Measurements from ENCODE around the gene KLHL1.

KLHL1 gene

GRCh38 chr13:69820180-69820579 is 288.1 kb downstream of the KLHL1 start:
- Histone ChIP-seq H3K9me3 (ENCODE audit: control insufficient read depth, low read length) (no peaks in the 10 kb centered on the region), H3K4me3 (ENCODE audit: insufficient read depth, low read depth, low read length, poor library complexity, severe bottlenecking) (no peak overlapping the region), H3K36me3 (ENCODE audit: control insufficient read depth, insufficient read depth, low read length) (no peaks in the 10 kb centered on the region), H3K4me1 (ENCODE audit: control insufficient read depth, insufficient read depth, low read length, poor library complexity, severe bottlenecking) (no peaks in the 10 kb centered on the region), H3K27me3 (replicated peaks; ENCODE audit: control insufficient read depth, insufficient read depth, low read length, poor library complexity, severe bottlenecking) (no peaks in the 10 kb centered on the region), H3K27ac (ENCODE audit: insufficient read depth, low read length, poor library complexity, severe bottlenecking) (no peak overlapping the region)
- no peak for DNase-seq

GRCh38 chr13:69817333-69817869 is 290.9 kb downstream of the KLHL1 start:
- no peak for DNase-seq
- H3K4me1 ChIP-seq (ENCODE audit: control insufficient read depth, insufficient read depth, low read length, poor library complexity, severe bottlenecking): no peaks in the 10 kb centered on the region
- H3K4me3 ChIP-seq (ENCODE audit: insufficient read depth, low read depth, low read length, poor library complexity, severe bottlenecking): no peak overlapping the region
- no peaks in the 10 kb centered on the region for H3K9me3 ChIP-seq (ENCODE audit: control insufficient read depth, low read length)
- no peak overlapping the region for H3K27ac ChIP-seq (ENCODE audit: insufficient read depth, low read length, poor library complexity, severe bottlenecking)
- H3K36me3 ChIP-seq (ENCODE audit: control insufficient read depth, insufficient read depth, low read length): no peaks in the 10 kb centered on the region
- H3K27me3 ChIP-seq (replicated peaks; ENCODE audit: control insufficient read depth, insufficient read depth, low read length, poor library complexity, severe bottlenecking): no peaks in the 10 kb centered on the region

- Histone ChIP-seq H3K27me3 (replicated peaks; ENCODE audit: control insufficient read depth, insufficient read depth, low read length, poor library complexity, severe bottlenecking) (no peaks in the 10 kb centered on the region), H3K36me3 (ENCODE audit: control insufficient read depth, insufficient read depth, low read length) (no peaks in the 10 kb centered on the region), H3K9me3 (ENCODE audit: control insufficient read depth, low read length) (no peaks in the 10 kb centered on the region), H3K4me1 (ENCODE audit: control insufficient read depth, insufficient read depth, low read length, poor library complexity, severe bottlenecking) (no peaks in the 10 kb centered on the region), H3K27ac (ENCODE audit: insufficient read depth, low read length, poor library complexity, severe bottlenecking) (no peak overlapping the region), H3K4me3 (ENCODE audit: insufficient read depth, low read depth, low read length, poor library complexity, severe bottlenecking) (no peak overlapping the region)
- no peak for DNase-seq
These were observed 299.1 kb downstream of the KLHL1 start for GRCh38 chr13:69809152-69809551.

DNA sequence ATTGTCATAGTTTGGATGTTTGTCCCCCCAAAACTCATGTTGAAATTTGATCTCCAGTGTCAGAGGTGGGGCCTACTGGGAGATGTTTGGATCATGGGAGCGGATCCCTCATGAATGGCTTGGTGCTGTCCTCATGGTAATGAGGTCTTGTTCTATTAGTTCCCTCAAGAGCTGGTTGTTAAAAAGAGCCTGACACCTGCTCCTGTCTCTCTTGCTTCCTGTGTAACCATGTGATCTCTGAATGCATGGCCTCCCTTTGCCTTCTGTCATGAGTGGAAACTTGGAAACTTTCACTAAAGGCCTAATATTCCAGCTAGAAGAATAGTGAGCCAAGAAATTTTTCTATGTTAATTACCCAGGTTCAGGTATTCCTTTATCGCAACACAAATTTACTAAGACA is 312.0 kb downstream of the KLHL1 start:
- Histone ChIP-seq H3K9me3 (ENCODE audit: control insufficient read depth, low read length) (no peaks in the 10 kb centered on the region), H3K36me3 (ENCODE audit: control insufficient read depth, insufficient read depth, low read length) (no peaks in the 10 kb centered on the region), H3K4me1 (ENCODE audit: control insufficient read depth, insufficient read depth, low read length, poor library complexity, severe bottlenecking) (no peaks in the 10 kb centered on the region), H3K27ac (ENCODE audit: insufficient read depth, low read length, poor library complexity, severe bottlenecking) (no peak overlapping the region), H3K4me3 (ENCODE audit: insufficient read depth, low read depth, low read length, poor library complexity, severe bottlenecking) (no peak overlapping the region), H3K27me3 (replicated peaks; ENCODE audit: control insufficient read depth, insufficient read depth, low read length, poor library complexity, severe bottlenecking) (no peaks in the 10 kb centered on the region)
- no peak for DNase-seq

DNA sequence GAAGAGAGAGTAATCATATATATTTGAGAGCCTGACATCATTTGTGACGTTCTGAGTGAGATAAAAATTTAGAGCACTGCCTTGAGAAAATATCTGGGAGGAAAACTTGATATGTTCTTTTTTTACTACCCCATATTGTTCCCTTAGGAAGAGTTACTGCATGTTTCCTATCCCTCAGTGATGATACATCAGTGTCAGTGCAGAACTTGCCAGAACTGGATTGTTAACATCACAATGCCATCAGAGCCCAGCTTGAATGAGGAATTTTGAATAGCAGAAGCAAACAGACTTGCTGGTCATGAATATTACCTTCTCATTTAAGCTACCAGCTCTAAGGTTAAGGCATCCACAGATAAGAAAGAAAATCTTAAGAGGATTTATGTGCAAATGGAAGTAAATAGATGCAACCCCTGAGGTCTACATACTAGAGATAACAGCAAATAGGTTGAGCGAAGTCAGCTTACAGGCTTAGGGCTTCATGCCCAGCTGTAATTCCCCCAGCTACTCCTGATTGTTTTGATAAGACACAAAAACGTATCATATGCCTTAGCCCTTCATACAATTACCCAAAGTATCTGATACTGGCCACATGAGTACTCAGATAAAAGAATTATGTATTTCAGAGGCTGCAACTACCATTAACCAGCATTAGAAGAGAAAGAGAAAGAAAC is 314.3 kb downstream of the KLHL1 start:
- H3K36me3 ChIP-seq (ENCODE audit: control insufficient read depth, insufficient read depth, low read length): no peaks in the 10 kb centered on the region
- no peaks in the 10 kb centered on the region for H3K27me3 ChIP-seq (replicated peaks; ENCODE audit: control insufficient read depth, insufficient read depth, low read length, poor library complexity, severe bottlenecking)
- H3K4me1 ChIP-seq (ENCODE audit: control insufficient read depth, insufficient read depth, low read length, poor library complexity, severe bottlenecking): no peaks in the 10 kb centered on the region
- no peaks in the 10 kb centered on the region for H3K9me3 ChIP-seq (ENCODE audit: control insufficient read depth, low read length)
- no peak for DNase-seq
- no peak overlapping the region for H3K27ac ChIP-seq (ENCODE audit: insufficient read depth, low read length, poor library complexity, severe bottlenecking)
- H3K4me3 ChIP-seq (ENCODE audit: insufficient read depth, low read depth, low read length, poor library complexity, severe bottlenecking): no peak overlapping the region

DNA sequence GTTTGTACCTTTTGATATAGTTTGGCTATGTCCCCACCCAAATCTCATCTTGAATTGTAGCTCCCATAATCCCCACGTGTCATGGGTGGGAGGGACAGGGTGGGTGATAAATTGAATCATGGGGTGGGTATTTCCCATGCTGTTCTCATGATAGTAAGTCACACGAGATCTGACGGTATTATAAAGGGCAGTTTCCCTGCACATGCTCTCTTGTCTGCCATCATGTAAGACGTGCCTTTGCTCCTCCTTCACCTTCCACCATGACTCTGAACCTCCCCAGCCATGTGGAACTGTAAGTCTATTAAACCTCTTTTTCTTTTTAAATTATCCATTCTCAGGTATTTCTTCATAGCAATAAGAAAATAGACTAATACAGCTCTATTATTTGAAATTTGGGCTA is 331.3 kb downstream of the KLHL1 start:
- Histone ChIP-seq H3K27me3 (replicated peaks; ENCODE audit: control insufficient read depth, insufficient read depth, low read length, poor library complexity, severe bottlenecking) (no peaks in the 10 kb centered on the region), H3K4me1 (ENCODE audit: control insufficient read depth, insufficient read depth, low read length, poor library complexity, severe bottlenecking) (no peaks in the 10 kb centered on the region), H3K4me3 (ENCODE audit: insufficient read depth, low read depth, low read length, poor library complexity, severe bottlenecking) (no peak overlapping the region), H3K9me3 (ENCODE audit: control insufficient read depth, low read length) (no peaks in the 10 kb centered on the region), H3K27ac (ENCODE audit: insufficient read depth, low read length, poor library complexity, severe bottlenecking) (no peak overlapping the region), H3K36me3 (ENCODE audit: control insufficient read depth, insufficient read depth, low read length) (no peaks in the 10 kb centered on the region)
- no peak for DNase-seq

DNA sequence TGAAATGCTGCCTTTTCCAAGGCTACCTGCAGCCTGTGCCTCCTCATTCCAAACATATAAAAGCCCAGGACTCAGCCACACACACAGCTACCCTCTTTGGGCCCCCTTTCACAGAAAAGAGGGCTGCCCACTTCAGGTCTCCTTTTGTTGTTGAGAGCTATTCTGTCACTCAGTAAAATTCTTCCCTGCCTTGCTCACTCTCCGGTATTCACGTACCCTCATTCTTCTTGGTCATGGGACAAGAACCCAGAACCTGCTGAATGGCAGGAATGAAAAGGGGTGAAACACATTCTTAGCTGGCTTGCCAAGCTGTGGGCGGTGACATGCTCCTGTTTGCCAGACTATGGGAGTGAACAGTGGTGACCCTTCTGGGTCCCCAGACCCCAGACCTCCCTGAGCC is 338.6 kb downstream of the KLHL1 start:
- Histone ChIP-seq H3K4me1 (ENCODE audit: control insufficient read depth, insufficient read depth, low read length, poor library complexity, severe bottlenecking) (no peaks in the 10 kb centered on the region), H3K27me3 (replicated peaks; ENCODE audit: control insufficient read depth, insufficient read depth, low read length, poor library complexity, severe bottlenecking) (no peaks in the 10 kb centered on the region), H3K9me3 (ENCODE audit: control insufficient read depth, low read length) (no peaks in the 10 kb centered on the region)

GRCh38 chr13:69761581-69761980 is 346.7 kb downstream of the KLHL1 start:
- DNase-seq: no peak
- Histone ChIP-seq H3K27me3 (replicated peaks; ENCODE audit: control insufficient read depth, insufficient read depth, low read length, poor library complexity, severe bottlenecking) (no peaks in the 10 kb centered on the region), H3K4me1 (ENCODE audit: control insufficient read depth, insufficient read depth, low read length, poor library complexity, severe bottlenecking) (no peaks in the 10 kb centered on the region)

More for the DNA sequence above, 338.6 kb downstream of the KLHL1 start:
- no peaks in the 10 kb centered on the region for H3K36me3 ChIP-seq (ENCODE audit: control insufficient read depth, insufficient read depth, low read length)
- H3K27ac ChIP-seq (ENCODE audit: insufficient read depth, low read length, poor library complexity, severe bottlenecking): no peak overlapping the region
- DNase-seq: no peak
- H3K4me3 ChIP-seq (ENCODE audit: insufficient read depth, low read depth, low read length, poor library complexity, severe bottlenecking): no peak overlapping the region

DNA sequence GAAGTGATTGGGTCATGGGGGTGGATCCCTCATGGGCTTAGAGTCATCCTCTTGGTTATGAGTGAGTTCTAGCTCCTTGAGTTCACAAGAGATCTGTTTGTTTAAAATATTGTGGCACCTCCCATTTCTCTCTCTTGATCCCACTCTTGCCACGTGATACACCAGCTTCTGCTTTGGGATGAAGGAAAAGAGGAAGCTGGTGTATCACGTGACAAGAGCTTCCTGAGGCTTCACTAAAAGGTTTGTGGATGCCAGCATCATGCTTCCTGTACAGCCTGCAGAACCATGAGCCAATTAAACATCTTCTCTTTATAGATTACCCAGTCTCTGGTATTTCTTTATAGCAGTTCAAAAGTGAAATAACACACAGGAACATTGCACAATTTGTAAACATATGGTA is 353.2 kb downstream of the KLHL1 start:
- Histone ChIP-seq H3K4me3 (ENCODE audit: insufficient read depth, low read depth, low read length, poor library complexity, severe bottlenecking) (no peak overlapping the region), H3K36me3 (ENCODE audit: control insufficient read depth, insufficient read depth, low read length) (no peaks in the 10 kb centered on the region), H3K27ac (ENCODE audit: insufficient read depth, low read length, poor library complexity, severe bottlenecking) (no peak overlapping the region), H3K9me3 (ENCODE audit: control insufficient read depth, low read length) (no peaks in the 10 kb centered on the region), H3K27me3 (replicated peaks; ENCODE audit: control insufficient read depth, insufficient read depth, low read length, poor library complexity, severe bottlenecking) (no peaks in the 10 kb centered on the region), H3K4me1 (ENCODE audit: control insufficient read depth, insufficient read depth, low read length, poor library complexity, severe bottlenecking) (no peaks in the 10 kb centered on the region)
- no peak for DNase-seq

More at GRCh38 chr13:69761581-69761980, 346.7 kb downstream of the KLHL1 start:
- Histone ChIP-seq H3K4me3 (ENCODE audit: insufficient read depth, low read depth, low read length, poor library complexity, severe bottlenecking) (no peak overlapping the region), H3K27ac (ENCODE audit: insufficient read depth, low read length, poor library complexity, severe bottlenecking) (no peak overlapping the region), H3K36me3 (ENCODE audit: control insufficient read depth, insufficient read depth, low read length) (no peaks in the 10 kb centered on the region), H3K9me3 (ENCODE audit: control insufficient read depth, low read length) (no peaks in the 10 kb centered on the region)

- no peaks in the 10 kb centered on the region for H3K9me3 ChIP-seq (ENCODE audit: control insufficient read depth, low read length)
- H3K27me3 ChIP-seq (replicated peaks; ENCODE audit: control insufficient read depth, insufficient read depth, low read length, poor library complexity, severe bottlenecking): no peaks in the 10 kb centered on the region
These were observed 357.0 kb downstream of the KLHL1 start for GRCh38 chr13:69751259-69751658.

More at GRCh38 chr13:69751259-69751658, 357.0 kb downstream of the KLHL1 start:
- no peak for DNase-seq
- Histone ChIP-seq H3K36me3 (ENCODE audit: control insufficient read depth, insufficient read depth, low read length) (no peaks in the 10 kb centered on the region), H3K27ac (ENCODE audit: insufficient read depth, low read length, poor library complexity, severe bottlenecking) (no peak overlapping the region), H3K4me1 (ENCODE audit: control insufficient read depth, insufficient read depth, low read length, poor library complexity, severe bottlenecking) (no peaks in the 10 kb centered on the region), H3K4me3 (ENCODE audit: insufficient read depth, low read depth, low read length, poor library complexity, severe bottlenecking) (no peak overlapping the region)

Measured in effector memory CD4-positive, alpha-beta T cell (primary cell).